WTC11 (cell line): ENCODE measurements around the gene TCN2. TPM values are rescaled to one million over a fixed set of nuclear protein-coding genes. Genes with fewer than 3 reads are reported as not detected.
"Not testable (repeated sequence)": the region's sequence is repeated elsewhere in the genome, so short reads cannot be mapped to it uniquely, and the experiment has no call there.

Source experiments
- ATAC-seq: fragments of 200-7000 bp; cut with Tn5 transposase; 2 replicates; pipeline ENCODE4 v1.10.0; 2021; ENCODE audit warnings: mild to moderate bottlenecking, moderate library complexity
- CTCF ChIA-PET: fragments of 300-600 bp; sonication (Branson Sonifier 250); formaldehyde crosslinking; loops from one replicate; lab custom pipeline; 2021; ENCODE audit warnings: antibody characterized with exemption; lab: Charles Lee
- POLR2A ChIA-PET: fragments of 350-600 bp; sonication (Branson Sonifier 250); formaldehyde crosslinking; loops from one replicate; lab custom pipeline; 2021; ENCODE audit warnings: antibody characterized with exemption; lab: Charles Lee
- DNase-seq: peaks from one replicate; pipeline ENCODE4 v3.0.0; 2021; ENCODE audit warnings: low spot score
- H3K27ac Mint-ChIP-seq: 2 replicates; pipeline ENCODE4 v1.8.0; 2021; ENCODE audit warnings: mixed read lengths
- H3K27me3 Mint-ChIP-seq: 2 replicates; pipeline ENCODE4 v1.8.0; 2021; ENCODE audit warnings: low read depth, mild to moderate bottlenecking, moderate library complexity, mixed read lengths
- H3K36me3 Mint-ChIP-seq: 2 replicates; pipeline ENCODE4 v1.8.0; 2021; ENCODE audit warnings: mixed read lengths
- H3K4me1 Mint-ChIP-seq: 2 replicates; pipeline ENCODE4 v1.8.0; 2022; ENCODE audit warnings: mixed read lengths
- H3K4me3 Mint-ChIP-seq: 2 replicates; pipeline ENCODE4 v1.8.0; 2021; ENCODE audit warnings: mild to moderate bottlenecking, moderate library complexity, mixed read lengths
- H3K9me3 Mint-ChIP-seq: 2 replicates; pipeline ENCODE4 v1.8.0; 2021; ENCODE audit warnings: mixed read lengths
- ESRRA ChIP-seq: sonication (generic); formaldehyde crosslinking; IDR thresholded peaks from 2 replicates; pipeline ENCODE4 v1.8.1; 2022; ENCODE audit warnings: mild to moderate bottlenecking, missing genetic modification reagents, borderline replicate concordance
- RELA ChIP-seq: sonication (generic); formaldehyde crosslinking; IDR thresholded peaks from 2 replicates; pipeline ENCODE4 v1.8.1; 2022; ENCODE audit warnings: missing genetic modification reagents, mild to moderate bottlenecking, borderline replicate concordance
- USF2 ChIP-seq: sonication (generic); formaldehyde crosslinking; IDR thresholded peaks from 2 replicates; pipeline ENCODE4 v1.8.1; 2023; ENCODE audit warnings: mild to moderate bottlenecking, missing genetic modification reagents, moderate library complexity
- ZNF121 ChIP-seq: sonication (generic); formaldehyde crosslinking; IDR thresholded peaks from 2 replicates; pipeline ENCODE4 v1.8.0; 2023; ENCODE audit warnings: missing genetic modification reagents
- ZNF232 ChIP-seq: sonication (generic); formaldehyde crosslinking; IDR thresholded peaks from 2 replicates; pipeline ENCODE4 v1.8.0; 2022; ENCODE audit warnings: mild to moderate bottlenecking, missing genetic modification reagents
- ZNF532 ChIP-seq: fragments of 250-450 bp; sonication (Bioruptor Pico); IDR thresholded peaks from 2 replicates; pipeline ENCODE4 v1.9.0; 2021; ENCODE audit warnings: mild to moderate bottlenecking, borderline replicate concordance
- total RNA-seq: library from RNA; stranded (reverse); gene quantifications from 3 replicates; pipeline ENCODE4 v1.2.3, GENCODE V29; 2021
- TF ChIP-seq, protein P1 (sequence below): sonication (generic); formaldehyde crosslinking; IDR thresholded peaks from 2 replicates; pipeline ENCODE4 v1.8.0; 2023; ENCODE audit warnings: mild to moderate bottlenecking, missing genetic modification reagents
- TF ChIP-seq, protein P2 (sequence below): sonication (generic); formaldehyde crosslinking; IDR thresholded peaks from 2 replicates; pipeline ENCODE4 v1.8.0; 2022; ENCODE audit warnings: mild to moderate bottlenecking, missing genetic modification reagents

The TCN2 gene
- total RNA-seq, 1 experiment from 2014 or later: 39.0 TPM

DNA sequence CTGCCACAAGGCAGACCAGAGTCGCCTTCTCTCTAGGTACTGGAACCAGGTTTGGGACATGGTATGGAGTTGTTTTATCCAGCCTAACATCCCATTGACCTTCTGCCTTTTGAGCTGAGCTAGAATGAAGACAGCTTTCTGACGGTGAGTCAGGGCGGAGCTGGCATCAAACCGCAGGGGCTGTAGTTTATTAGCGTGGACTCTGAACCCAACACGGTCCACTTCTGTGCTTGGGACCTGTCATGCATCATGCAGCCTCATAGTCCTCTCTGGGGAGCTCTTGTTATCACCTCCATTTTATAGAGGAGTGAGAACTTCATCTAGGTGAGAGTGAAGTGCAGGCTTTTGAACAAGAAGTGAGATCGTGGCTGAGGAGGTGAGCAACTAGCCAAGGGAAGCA is 40.8 kb upstream of the TCN2 start (continued):
- TF ChIP-seq ZNF532 (CRISPR knock-in tag) (no peak), ESRRA (no peak)
- TF ChIP-seq, protein P1, sequence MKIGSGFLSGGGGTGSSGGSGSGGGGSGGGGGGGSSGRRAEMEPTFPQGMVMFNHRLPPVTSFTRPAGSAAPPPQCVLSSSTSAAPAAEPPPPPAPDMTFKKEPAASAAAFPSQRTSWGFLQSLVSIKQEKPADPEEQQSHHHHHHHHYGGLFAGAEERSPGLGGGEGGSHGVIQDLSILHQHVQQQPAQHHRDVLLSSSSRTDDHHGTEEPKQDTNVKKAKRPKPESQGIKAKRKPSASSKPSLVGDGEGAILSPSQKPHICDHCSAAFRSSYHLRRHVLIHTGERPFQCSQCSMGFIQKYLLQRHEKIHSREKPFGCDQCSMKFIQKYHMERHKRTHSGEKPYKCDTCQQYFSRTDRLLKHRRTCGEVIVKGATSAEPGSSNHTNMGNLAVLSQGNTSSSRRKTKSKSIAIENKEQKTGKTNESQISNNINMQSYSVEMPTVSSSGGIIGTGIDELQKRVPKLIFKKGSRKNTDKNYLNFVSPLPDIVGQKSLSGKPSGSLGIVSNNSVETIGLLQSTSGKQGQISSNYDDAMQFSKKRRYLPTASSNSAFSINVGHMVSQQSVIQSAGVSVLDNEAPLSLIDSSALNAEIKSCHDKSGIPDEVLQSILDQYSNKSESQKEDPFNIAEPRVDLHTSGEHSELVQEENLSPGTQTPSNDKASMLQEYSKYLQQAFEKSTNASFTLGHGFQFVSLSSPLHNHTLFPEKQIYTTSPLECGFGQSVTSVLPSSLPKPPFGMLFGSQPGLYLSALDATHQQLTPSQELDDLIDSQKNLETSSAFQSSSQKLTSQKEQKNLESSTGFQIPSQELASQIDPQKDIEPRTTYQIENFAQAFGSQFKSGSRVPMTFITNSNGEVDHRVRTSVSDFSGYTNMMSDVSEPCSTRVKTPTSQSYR (CRISPR knock-in tag): no peak

DNA sequence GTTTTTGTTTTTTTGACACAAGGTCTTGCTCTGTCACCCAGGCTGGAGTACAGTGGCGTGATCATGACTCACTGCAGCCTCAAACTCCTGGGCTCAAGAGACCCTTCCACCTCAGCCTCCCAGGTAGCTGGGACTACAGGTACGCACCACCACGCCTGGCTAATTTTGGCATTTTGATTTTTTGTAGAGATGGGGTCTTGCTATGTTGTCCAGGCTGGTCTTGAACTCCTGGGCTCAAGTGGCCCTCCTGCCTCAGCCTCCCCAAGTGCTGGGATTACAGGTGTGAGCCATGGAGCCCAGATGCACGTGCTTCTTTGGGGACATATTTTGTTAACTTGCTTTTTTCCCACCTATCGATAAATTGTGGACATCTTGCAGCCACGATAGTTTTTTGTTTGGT is 39.7 kb upstream of the TCN2 start:
- H3K4me1 Mint-ChIP-seq: peaks cover 29% of the 10 kb centered on the region
- TF ChIP-seq ZNF121 (CRISPR knock-in tag): peak; percentile 91
- H3K36me3 Mint-ChIP-seq, H3K9me3 Mint-ChIP-seq, H3K27ac Mint-ChIP-seq, ATAC-seq, H3K4me3 Mint-ChIP-seq, DNase-seq, H3K27me3 Mint-ChIP-seq, POLR2A ChIA-PET: not testable (repeated sequence)
- CTCF ChIA-PET: interaction anchor here (1.8 to 2.9 kb wide), 3 partner anchors 10 to 24 kb away, joined by 8 to 9 read pairs (median 9); no protein-coding TSS in a partner anchor

DNA sequence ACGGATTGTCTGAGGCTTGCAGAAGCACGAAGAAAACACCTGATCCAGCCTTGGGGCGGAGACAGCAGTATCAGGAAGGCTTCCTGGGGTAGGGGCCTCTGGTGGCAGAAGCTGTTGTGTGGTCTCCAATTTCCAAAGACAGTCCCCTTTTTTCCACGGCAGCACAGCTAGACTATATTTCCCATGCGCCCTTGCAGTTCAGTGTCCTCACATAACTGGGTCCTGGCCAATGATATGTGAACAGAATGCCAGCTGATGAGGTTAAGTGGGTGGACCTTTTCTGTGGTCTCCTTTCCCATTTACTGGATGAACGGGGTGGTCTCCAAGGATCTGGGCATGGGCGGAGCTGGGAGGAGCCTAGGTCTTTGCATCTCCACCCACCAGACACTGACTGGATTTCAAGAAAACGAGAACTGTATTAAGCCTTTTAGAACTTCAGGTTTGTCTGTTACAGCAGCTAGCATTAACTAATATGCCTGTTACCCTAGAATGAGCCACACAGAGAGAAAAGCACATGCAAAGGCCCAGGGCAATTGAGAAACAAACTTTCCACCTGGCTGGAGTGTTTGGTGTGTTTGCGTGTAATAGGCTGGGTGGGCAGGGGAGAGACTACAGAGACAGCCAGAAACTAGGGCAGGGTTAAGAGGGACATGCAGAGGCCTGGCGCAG is 38.7 kb upstream of the TCN2 start:
- ChIA-PET POLR2A (no interaction called here), CTCF (interaction anchor here (0.8 to 2.9 kb wide), 7 partner anchors 11 to 124 kb away, joined by 3 to 10 read pairs (median 8); partner anchors contain the start of gene TCN2)
- ATAC-seq: peak; percentile 82
- H3K27ac Mint-ChIP-seq: no peak overlapping the region; the same call in none of the 2 replicates
- TF ChIP-seq USF2: peak; percentile 51; the same call in 1 of the 2 replicates
- TF ChIP-seq RELA (CRISPR knock-in tag): no peak
- no peak for TF ChIP-seq ZNF232
- TF ChIP-seq ZNF532 (CRISPR knock-in tag): no peak
- TF ChIP-seq, protein P2, sequence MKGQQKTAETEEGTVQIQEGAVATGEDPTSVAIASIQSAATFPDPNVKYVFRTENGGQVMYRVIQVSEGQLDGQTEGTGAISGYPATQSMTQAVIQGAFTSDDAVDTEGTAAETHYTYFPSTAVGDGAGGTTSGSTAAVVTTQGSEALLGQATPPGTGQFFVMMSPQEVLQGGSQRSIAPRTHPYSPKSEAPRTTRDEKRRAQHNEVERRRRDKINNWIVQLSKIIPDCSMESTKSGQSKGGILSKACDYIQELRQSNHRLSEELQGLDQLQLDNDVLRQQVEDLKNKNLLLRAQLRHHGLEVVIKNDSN: 0 out of 2 replicates have a peak, but pooled peaks have one; percentile 50
- TF ChIP-seq, all 79 proteins: peak for 2
- Mint-ChIP-seq H3K4me3 (no peak overlapping the region), H3K27me3 (no peaks in the 10 kb centered on the region; the same call in none of the 2 replicates), H3K4me1 (peaks cover 27% of the 10 kb centered on the region), H3K36me3 (no peaks in the 10 kb centered on the region), H3K9me3 (no peaks in the 10 kb centered on the region)
- DNase-seq: peak; percentile 46
